ENCODE data around the gene TMTC1.

- TF ChIP-seq CTCF (conservative IDR thresholded peaks at IDR 0.05; ENCODE audit: low read depth, low read length) (no peak), EZH2 (IDR thresholded peaks at IDR 0.05; ENCODE audit: borderline replicate concordance, low read depth, low read length, poor library complexity, severe bottlenecking) (no peak)
Observed at GRCh38 chr12:29516431-29516875, 267.3 kb downstream of the TMTC1 start.
